ENCODE results near the gene MBTPS1.

The MBTPS1 gene

DNA sequence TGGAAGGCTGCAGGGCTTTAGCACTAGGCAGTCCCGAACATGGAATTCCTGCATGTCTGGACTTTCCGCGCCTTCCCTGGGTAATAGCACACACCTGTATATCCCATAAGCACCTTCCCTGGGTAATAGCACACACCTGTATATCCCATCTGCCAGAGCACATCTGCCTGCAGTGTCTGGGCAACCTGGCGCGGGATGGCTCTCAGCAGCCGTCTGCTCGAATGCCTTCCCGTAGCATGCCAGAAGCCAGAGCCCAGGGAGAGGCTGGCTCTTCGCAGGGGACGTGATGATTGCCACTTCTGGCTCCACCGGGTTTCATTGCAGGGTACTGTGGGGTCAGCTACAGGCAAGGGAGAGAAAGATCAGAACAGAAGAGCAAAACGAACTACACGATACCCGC, 21.3 kb downstream of the MBTPS1 start:
- DNase-seq = no peak

DNA sequence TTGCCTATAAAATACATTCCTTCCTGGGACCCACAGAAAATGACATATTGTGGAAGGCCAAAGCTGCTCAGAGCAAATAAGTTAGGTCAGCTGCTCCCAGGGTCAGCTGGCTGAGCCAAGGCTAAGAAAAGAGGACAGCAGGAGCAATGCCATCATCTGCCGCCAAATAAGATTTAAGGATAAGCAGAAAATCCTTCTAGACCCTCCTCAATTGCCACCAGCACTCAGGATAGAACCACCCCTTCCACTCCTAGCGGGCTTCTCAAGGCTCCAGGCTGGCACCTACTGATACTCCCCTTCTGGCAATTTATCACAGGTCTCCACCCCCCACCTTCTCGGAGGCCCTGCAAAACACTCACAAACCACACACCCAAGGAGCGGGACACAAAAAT, 22.9 kb downstream of the MBTPS1 start:
- no peak for DNase-seq

DNA sequence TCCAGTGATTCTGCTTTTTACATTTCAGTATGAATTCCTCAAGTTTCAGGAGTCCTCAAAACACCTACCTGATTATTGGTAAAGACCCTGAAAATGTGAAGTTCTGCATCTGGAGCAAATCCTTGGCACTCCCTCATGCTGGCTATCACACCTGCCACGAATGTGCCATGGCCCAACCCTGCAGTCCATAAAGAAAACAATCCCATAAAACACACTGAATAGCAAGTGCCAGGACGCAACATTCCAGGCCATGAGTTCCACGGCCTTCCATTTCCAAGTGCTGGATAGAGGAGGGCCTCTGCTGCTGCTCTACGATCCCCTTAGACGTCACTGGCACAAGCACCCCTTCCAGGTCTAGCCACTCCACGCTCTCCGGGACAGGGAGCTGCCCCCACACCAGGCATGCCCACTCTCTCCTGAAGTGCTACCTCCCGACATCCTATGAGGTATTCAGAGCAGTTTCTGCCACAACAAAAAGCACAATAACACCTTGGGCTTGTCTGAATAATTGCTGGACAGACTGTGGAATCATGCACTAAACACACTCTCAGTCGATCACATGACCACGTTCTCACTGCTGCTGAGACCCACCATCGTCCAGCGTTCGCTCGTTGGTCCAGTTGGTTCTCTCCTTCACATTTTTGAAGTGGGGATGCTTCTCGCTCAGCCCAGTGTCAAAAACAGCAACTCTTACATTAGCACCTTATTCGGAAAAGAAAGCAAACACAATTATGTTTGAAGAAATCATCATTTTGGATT, 23.4 kb downstream of the MBTPS1 start:
- no peak for DNase-seq

DNA sequence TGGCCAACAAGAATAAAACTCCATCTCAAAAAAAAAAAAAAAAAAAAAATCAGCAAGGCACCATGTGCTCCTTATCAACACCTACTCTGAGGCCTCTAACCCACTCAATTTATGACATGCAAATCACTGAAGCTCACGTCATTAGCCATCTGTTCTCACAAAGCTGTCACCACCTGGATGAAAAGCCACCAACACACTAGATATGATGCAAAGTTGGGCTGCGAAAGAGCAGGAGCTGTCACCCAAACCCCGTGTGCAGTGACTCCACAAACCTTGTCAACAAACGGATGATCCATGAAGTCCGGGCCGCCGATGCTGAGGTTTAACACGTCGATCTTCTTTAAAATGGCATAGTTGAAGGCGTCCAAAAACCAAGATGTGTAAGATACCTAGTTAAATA, 25.3 kb downstream of the MBTPS1 start:
- no peak for DNase-seq

DNA sequence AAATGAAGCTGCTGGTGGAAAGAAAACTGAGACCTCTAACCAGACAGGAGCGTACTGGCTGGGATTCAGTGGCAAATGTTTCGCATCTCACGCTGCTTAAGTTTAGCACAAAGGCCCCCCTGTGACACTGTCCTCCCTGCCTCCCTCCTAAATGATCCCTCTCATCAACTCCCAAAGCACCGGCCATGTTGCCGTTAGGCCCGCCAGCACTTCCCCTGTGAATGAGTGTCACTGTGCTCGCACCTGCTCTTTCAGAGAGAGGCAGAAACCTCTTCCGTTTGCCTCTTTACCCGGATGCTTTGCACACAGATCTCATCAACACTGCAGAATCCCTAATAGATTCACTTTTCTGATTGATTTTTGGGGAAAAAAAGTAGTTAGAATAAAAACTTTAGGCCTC, 26.5 kb downstream of the MBTPS1 start:
- DNase-seq = no peak

DNA sequence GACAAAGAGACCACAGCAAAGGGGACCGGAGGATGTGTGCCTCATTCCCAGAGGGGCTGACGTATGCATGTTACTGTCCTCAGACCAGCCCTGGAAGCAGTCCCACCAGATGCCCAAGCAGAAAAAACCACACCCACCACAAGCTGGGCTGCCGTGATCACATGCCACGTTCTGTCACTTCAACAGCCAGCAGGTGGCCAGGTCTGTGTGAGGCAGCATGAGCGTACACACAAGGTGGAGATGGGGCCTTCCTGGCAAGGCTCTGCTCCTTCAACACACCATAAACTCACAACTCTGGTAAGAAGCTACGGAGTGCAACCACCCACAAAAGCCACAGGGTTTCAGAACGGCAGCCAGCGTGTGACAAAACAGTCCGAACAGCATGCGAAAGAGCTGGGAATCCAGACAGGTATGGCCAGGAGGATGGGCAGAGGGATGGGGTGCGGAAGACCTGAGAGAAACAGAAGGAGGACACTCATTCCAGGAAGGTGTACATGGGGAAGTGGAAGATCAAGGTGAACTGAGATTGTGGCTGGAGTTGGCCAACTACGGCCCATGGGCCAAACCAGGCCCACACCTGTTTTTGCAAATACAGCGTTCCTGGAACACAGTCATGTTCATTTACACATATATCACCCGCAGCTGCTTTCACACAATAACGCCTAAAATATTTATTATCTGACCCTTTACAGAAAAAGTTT, 27.9 kb downstream of the MBTPS1 start:
- peak; percentile 30 for DNase-seq

DNA sequence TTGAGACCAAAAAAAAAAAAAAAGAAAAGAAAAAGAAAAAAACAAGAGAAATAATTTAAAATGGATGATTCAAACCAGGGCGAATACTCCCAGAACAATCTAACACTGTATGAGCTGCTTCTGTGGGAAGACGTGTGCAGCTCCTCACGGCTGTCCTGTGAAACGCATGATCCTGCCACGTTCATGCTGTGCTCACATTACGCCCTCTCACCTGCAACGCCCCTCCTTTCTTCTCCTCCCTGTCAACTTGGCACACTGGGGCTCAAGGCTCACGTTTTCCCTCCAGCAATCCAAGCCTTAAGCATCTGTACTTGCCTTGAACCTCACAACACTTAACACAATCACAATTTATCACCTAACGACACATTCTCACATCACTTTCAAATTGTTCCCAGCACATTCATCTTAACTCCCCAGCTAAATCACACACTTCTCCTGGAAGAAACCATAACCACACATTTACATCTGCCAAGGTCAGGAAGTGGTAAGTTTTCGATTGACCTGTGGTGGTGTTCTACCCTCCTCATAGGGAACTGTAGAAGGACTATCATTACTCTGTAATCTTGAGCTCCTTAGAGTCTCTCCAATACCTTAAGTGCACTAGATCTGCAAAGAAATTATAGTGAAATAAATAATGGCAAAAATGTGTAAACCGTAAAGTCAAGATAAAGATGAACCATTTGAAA, 29.1 kb downstream of the MBTPS1 start:
- no peak for DNase-seq

DNA sequence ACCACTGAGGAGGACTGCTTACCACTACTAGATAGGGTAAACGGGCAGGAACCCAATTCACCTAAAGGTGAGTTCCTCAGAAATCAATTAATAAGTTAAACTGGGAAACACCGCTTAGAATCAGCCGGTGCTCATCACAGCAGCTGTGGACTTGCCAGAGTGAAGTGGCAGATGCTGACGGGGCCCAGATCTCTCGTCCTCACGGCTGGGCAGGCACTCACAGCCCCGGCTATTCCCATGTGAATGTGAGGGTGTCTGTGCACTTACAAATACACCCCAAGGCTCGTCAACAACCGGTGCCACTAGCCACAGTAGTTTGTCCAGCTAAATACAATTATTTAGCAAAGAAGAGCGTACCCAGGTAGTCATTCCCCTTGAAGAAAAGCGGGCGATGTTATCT, 29.7 kb downstream of the MBTPS1 start:
- DNase-seq = no peak

DNA sequence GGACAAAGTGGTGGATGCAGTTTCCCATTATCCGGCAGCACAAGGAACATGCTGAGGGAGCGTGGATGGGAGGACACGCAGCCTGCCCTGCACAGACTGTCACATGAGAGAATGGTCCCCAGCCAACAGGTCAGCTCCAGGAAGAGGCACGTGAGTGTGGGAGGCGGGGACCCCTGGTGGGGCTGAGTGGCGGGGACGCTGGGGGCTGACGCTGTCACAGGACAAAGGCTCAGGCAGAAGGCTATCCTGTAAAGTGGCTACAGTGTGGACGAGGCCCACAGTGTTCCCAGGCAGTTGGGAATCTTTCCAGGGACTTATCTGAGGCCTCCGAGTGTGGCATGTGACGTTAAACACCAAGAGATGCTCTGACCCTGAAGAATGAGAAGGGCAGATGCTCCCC, 30.4 kb downstream of the MBTPS1 start:
- DNase-seq = no peak

DNA sequence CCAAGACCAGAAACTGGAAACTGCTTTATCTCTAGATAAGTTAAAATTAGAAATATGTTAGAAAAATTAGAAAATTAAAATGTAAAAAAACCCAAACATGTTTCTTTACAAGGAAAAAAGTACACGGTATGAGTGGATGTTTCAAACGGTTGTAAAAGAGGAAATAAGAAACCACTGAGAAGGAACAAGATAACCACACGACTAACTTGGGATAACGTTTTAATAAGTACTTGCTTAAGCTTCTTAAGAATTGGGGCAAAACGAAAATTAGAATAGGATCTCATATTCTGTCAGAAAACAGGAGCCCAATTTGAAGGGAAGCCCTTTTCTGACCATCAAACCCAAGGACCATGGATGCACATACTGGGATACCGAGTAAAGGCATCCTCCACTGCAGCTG, 31.0 kb downstream of the MBTPS1 start:
- DNase-seq = no peak

DNA sequence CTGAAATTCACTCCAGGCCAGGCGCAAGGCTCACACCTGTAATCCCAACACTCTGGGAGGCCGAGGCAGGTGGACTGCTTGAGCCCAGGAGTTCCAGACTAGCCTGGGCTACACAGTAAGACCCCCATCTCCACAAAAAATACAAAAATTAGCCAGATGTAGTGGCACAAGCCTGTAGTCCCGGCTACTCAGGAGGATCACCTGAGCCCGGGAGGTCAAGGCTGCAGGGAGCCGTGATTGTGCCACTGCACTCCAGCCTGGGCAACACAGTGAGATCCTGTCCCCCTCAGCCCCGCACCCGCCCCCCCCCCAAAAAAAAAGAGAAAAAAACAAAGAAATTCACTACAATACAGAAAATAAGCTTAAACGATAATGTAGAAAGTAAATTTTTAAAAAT, 31.5 kb downstream of the MBTPS1 start:
- no peak for DNase-seq

DNA sequence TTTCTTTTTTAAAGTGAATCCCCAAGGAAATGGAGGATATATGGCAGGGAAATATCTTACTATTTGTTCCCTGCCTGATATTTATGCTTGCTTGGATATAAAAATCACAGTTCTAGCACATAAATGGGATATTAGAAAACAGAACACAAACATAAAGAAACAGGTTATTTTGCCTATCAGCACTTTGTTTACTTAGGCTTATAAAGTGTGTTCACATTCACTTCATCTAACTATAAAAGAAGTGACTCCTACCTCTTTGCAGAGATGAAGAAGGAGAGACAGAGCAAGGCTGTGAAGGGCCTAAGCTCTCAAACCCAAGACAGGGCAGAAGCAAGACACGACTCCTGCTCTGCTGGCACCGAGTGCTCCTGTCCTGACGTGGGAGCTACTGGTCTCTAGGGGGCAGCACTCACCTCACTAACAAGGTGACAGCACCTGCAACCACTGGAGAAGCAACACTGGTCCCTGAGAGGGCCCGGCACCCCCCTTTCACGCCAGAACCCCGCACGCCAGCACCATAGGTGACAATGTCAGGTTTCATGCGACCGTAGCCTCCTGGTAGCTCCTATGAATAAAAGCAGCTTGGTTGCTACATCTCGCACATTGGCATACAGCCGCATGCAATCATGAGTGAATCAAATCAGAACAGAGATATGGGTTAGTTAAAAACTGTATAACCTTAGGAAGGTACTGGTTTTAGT, 32.0 kb downstream of the MBTPS1 start:
- peak; percentile 75 for DNase-seq

DNA sequence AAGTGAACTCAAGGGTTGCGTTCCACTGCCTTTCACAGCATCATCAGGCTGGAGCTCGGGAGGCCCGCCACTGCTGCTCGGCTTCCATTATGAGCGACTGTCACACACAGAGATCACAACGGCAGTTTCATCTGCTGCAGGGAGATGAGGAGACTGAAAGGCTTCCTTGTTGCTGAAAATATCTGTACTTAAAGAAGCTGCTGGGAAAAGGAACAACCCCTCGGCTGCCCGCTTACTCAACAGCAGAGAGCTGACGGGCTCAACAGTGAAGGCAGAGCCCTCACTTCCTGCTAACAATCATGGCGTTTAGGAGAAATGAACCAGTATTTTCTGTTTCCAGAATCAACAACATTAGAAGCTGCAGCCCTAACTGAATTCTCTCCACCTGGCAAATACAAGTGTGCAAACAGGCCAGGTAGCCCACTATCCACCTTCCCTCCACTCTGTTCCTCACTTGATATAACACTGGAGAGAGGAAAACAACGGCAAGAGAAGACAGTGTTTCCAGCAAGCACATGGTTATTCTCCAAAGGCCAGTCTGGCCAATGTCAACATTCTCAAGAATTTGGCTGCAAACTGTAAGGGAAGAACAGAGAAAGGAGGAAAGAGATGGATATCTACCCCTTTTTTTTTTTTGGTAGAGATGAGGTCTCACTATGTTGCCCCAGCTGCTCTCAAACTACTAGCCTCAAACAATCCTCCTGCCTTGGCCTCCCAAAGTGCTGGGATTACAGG, 33.7 kb downstream of the MBTPS1 start:
- no peak for DNase-seq

DNA sequence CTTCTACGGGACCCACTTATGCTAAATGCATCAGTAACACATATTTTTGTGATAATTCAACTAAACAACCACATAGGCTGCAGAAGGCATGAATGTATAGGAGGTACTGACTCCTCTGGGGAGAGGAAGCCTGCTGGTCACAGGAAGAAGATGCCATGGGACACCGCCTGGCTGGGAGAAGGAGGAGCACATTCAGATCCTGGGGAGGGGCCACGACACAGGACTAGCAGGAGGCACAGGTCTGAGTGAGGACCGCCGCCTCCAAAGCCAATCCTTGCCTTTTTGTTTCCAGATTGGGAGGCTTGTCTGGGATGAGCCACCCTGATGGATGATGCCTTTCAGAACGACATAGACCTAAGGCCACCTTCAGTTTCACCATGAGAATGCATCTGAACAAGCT, 34.6 kb downstream of the MBTPS1 start:
- no peak for DNase-seq

DNA sequence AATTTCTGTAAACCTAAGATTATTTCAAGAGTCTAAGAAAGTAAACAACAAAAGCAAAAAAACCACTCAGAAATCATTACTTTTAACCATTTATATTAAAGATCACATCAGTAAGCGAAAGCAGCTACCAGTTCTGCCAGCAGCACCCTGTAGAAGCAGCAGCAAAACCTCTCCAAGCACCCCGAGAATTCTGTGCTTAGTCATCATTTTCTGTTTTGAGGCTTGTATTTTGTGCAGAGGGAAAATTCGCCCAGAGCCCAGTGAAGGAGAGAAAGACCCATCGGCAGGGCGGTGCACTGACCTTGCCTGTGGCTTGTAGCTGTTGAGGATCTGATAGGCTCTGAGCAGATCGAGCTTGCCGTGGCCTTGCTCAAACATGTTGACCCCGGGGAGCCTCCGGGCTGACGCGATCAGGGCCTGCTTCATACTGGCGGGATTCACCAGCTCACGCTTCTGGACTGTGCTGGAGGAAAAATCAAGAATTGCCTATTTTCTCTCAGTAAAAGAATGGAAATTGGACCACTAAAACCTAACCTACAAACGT, 35.2 kb downstream of the MBTPS1 start:
- no peak for DNase-seq

DNA sequence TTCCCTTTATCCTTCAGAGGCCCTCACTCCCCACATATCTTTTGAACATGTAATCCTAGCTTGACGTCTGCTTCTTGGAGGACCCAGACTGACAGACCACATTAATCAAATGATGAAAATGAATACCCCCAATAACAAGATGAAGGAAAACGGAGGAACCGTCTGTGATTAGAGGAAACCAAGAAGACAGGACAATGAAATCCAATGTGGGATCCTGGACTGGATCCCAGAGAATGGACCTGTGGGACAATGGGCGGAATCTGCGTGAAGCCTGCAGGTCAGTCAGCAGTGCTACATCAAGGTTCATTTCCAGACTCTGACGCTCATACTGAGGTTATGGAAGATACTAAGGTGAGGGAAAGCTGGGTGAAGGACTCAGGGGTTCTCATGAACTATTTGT, 35.9 kb downstream of the MBTPS1 start:
- DNase-seq = no peak

DNA sequence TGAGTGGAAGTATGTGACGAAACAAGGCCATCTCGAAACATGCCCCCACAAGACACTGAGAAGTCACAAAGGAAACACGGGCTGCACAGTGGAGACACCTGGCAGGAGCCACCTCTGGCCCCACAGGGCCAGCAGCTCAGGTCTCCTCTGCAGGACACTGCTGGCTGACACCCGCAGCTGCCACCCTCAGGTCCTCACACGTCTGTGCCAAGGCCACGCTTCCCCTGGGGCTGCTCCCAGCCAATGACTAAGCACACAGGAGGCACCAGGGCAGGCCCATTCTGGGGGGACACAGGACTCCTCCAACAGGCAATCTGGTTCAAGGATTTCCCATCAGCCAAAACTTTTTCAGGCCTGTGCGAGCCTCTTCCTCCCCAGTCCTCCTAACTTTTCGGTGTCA, 36.4 kb downstream of the MBTPS1 start:
- no peak for DNase-seq

DNA sequence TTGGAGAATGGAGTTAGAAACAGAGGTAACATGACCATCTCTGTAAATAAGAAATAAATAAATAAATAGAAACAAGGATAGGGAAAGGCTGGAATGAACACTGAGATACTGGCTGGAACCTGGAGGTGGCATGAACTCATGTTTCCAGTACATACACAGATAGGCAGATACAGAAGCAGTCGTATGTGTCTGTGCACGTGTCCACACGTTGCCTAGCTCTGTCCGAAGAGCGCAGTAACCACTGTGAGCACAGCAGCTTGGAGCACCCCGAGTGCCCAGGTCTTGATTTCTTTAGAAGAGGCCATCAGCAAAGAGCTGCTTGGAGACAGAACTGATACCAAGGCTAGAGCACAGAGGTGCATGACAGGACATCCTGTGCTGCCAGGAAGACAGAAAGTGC, 37.1 kb downstream of the MBTPS1 start:
- no peak for DNase-seq

DNA sequence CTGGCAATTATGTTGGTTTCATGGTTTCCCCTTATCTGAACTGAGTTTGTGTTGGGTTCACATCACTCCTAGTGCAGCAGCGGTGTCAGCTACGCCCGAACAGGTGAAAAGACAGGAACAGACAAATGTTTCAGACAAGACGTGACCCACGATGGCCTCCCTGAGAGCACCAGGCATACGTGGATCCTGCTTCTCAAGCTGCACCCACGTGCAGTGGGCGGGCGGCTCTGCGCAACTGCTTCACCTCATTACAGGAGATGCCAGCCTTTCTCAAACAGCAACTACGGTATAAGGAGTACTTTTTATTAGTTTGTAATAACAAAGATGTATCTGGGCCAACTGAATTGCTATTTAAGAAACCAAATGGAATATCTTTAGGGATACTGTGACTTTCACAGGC, 41.4 kb downstream of the MBTPS1 start:
- no peak for DNase-seq

DNA sequence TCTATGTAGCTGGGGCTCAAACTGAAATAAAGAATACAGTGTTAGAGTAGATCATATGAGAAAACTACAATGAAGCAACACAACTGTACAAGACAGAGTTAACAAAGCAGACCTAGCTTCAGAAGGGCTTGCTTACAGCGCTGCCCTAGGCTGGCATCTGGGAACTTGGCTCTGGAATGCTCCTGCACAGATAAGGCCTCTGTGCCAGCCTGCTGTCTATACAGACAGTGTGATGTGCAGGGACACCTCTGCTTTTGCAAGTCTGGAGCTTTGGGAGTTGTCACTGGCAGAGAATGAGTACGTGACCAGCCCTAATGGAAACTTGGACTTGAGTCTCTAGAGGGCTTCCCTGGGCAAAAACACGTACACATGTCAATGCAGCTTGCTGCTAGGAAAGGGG, 42.0 kb downstream of the MBTPS1 start:
- no peak for DNase-seq

DNA sequence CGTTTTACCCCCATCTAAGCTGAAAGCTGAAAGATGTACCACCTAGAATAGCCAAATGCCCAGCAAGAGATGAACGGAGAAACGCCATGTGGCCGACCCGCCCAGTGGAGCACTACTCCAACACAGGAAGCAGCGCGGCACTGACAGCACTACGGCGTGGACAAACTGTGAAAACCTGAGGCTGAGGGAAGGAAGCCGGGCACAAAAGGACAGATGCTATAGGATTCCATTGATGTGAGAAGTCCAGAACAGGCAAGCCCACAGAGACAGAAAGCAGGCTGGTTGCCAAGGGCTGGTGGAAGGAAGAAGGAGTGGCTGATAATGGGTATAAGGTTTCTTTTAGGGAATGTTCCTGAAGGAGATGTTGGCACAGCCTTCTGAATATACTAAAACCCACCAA, 44.7 kb downstream of the MBTPS1 start:
- no peak for DNase-seq

DNA sequence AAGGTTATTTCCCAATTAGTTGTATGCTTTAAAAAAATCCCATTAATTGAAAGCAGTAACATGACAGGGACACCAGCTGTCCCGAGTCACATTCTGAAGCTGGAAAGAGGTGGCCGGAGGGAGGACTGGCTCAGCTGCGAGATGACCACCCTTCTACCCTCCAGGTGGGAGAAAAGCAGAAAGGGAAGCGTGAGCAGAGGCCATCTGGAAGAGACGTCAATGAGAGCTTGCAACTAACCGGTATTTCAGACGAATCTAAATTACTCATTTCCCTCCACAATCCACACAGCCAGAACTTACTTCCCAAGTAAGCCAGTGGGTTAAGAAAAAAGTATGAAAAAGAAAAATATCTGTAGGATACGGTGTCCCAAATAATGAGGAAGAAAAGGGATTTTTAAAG, 45.6 kb downstream of the MBTPS1 start:
- no peak for DNase-seq

DNA sequence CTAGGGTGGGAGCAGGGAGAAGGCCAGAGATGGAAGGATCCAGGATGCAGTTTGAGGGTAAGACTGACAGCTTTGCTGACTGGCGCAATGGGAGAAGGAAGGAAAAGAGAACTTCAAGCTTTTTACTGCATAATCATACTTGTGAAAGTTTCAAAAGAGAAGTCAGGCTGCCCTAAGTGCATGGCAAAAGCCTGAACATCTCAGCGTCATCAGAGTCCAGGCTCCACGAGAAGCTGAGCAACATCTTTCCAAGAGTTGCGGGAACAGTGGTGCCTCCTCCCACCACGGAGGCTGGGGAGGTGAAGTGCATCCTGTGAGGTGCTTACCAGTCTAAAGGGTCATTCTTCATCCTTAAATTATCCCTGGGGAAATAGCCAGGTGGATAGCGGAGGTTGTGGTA, 47.2 kb downstream of the MBTPS1 start:
- DNase-seq = no peak
